Activated effector memory CD4-positive, alpha-beta T cell treated with anti-CD3 and anti-CD28 coated beads, Interleukin-2, amount 50 U/mL, for 16 hours (primary cell): Measurements from ENCODE around the gene NOP10.
"Not testable (repeated sequence)": the region's sequence is repeated elsewhere in the genome, so short reads cannot be mapped to it uniquely, and the experiment has no call there.

ENCODE experiments used
- DNase-seq: peaks from one replicate; pipeline ENCODE4 v3.0.0-alpha.2; 2020

Gene NOP10

GRCh38 chr15:34358367-34358766, 15.4 kb upstream of the NOP10 start:
- no peak for DNase-seq

- no peak for DNase-seq
These were observed 14.7 kb upstream of the NOP10 start for GRCh38 chr15:34357653-34358052.

GRCh38 chr15:34355241-34355640, 12.3 kb upstream of the NOP10 start:
- no peak for DNase-seq

- DNase-seq: no peak
These were observed 11.3 kb upstream of the NOP10 start for GRCh38 chr15:34354286-34354685.

GRCh38 chr15:34353627-34354026, 10.7 kb upstream of the NOP10 start:
- DNase-seq: no peak

- not testable (repeated sequence) for DNase-seq
These were observed 10.1 kb upstream of the NOP10 start for GRCh38 chr15:34352996-34353395.

- DNase-seq: no peak
These were observed 6.8 kb upstream of the NOP10 start for GRCh38 chr15:34349769-34350168.

GRCh38 chr15:34348735-34349300, 5.9 kb upstream of the NOP10 start:
- no peak for DNase-seq

GRCh38 chr15:34347951-34348638, 5.2 kb upstream of the NOP10 start:
- DNase-seq: no peak

- not testable (repeated sequence) for DNase-seq
These were observed 661 bp downstream of the NOP10 start for GRCh38 chr15:34342213-34342736.

GRCh38 chr15:34341381-34342212, 1.3 kb downstream of the NOP10 start:
- DNase-seq: no peak

- no peak for DNase-seq
These were observed 3.0 kb downstream of the NOP10 start for GRCh38 chr15:34339946-34340345.

GRCh38 chr15:34338347-34338746, 4.6 kb downstream of the NOP10 start:
- DNase-seq: no peak

GRCh38 chr15:34337557-34338306, 5.2 kb downstream of the NOP10 start, which contains the start of gene SLC12A6:
TSS of gene SLC12A6 (minus strand) at chr15:34337781. CDS start at chr15:34336680, 1,101 bp downstream.
- DNase-seq: peak; percentile 97

- peak; percentile 76 for DNase-seq
These were observed 5.9 kb downstream of the NOP10 start for GRCh38 chr15:34336991-34337556.

GRCh38 chr15:34336231-34336990, 6.5 kb downstream of the NOP10 start:
- DNase-seq: no peak

- DNase-seq: no peak
These were observed 7.5 kb downstream of the NOP10 start for GRCh38 chr15:34335176-34336032.

- DNase-seq: no peak
These were observed 8.3 kb downstream of the NOP10 start for GRCh38 chr15:34334672-34335071.

- no peak for DNase-seq
These were observed 10.3 kb downstream of the NOP10 start for GRCh38 chr15:34332553-34333120.

- DNase-seq: no peak
These were observed 11.1 kb downstream of the NOP10 start for GRCh38 chr15:34331809-34332208.
